GM12878 (cell line): ENCODE measurements around the gene TMEM132C. TPM values are rescaled to one million over a fixed set of nuclear protein-coding genes. Genes with fewer than 3 reads are reported as not detected.

Experiments
- ATAC-seq: fragments of 200-7000 bp; cut with Tn5 transposase; 3 replicates; pipeline ENCODE4 v1.9.1; 2020; ENCODE audit warnings: mild to moderate bottlenecking, moderate library complexity
- BruUV-seq: library from RNA; stranded (reverse); fragments of 400-500 nt; replicated peaks from 2 replicates; lab custom pipeline; 2021; lab: Mats Ljungman, UMichigan
- CTCF ChIA-PET: fragments of 300-600 bp; sonication (Branson Sonifier 250); formaldehyde crosslinking; extraction: SDS; loops from one replicate; lab custom pipeline; 2021; ENCODE audit warnings: inconsistent platforms; lab: Yijun Ruan, JAX
- POLR2A ChIA-PET: fragments of 350-600 bp; formaldehyde crosslinking; extraction: SDS; loops from one replicate; lab custom pipeline; 2021; ENCODE audit warnings: inconsistent platforms; lab: Charles Lee
- RAD21 ChIA-PET: fragments of 300-600 bp; sonication (Branson Sonifier 250); formaldehyde crosslinking; loops from one replicate; lab custom pipeline; 2023; ENCODE audit warnings: antibody characterized with exemption; ENCODE audit not compliant: unreplicated experiment; lab: Charles Lee
- SMC1A ChIA-PET: fragments of 300-600 bp; sonication (Branson Sonifier 250); formaldehyde crosslinking; loops from one replicate; lab custom pipeline; 2023; ENCODE audit not compliant: unreplicated experiment, uncharacterized antibody; lab: Charles Lee
- DNase-seq: peaks from one replicate; pipeline ENCODE4 v3.0.0-alpha.2; 2011; ENCODE audit warnings: low read depth, low spot score
- FAIRE-seq: peaks from 3 replicates; lab custom pipeline; 2011; peaks lifted over from hg19 to GRCh38; lab: Jason Lieb, UNC
- H2AFZ ChIP-seq: 2 replicates; pipeline ENCODE4 v1.6.0; 2011; ENCODE audit warnings: low read depth, low read length, control low read depth; ENCODE audit not compliant: control insufficient read depth
- H3K27ac ChIP-seq: 2 replicates; pipeline ENCODE4 v1.5.1; 2011; ENCODE audit warnings: control low read depth; ENCODE audit not compliant: control insufficient read depth, insufficient read depth
- H3K27me3 ChIP-seq, 2 experiments: replicated peaks in 1 of 2; 2 replicates each; pipeline versions ENCODE4 v1.6.0 to v1.6.1; 2011; ENCODE audit warnings: low read length in 1 of 2; ENCODE audit not compliant: control insufficient read depth in 2 of 2, insufficient read depth in 2 of 2
- H3K36me3 ChIP-seq, 2 experiments: 2 replicates each; pipeline ENCODE4 v1.5.1; 2011; ENCODE audit warnings: low read length in 1 of 2; ENCODE audit not compliant: control insufficient read depth in 2 of 2, insufficient read depth in 2 of 2
- H3K4me1 ChIP-seq: 2 replicates; pipeline ENCODE4 v1.6.1; 2011; ENCODE audit warnings: mild to moderate bottlenecking, low read length, moderate library complexity, mixed read lengths; ENCODE audit not compliant: control insufficient read depth, insufficient read depth
- H3K4me2 ChIP-seq: 2 replicates; pipeline ENCODE4 v1.6.0; 2011; ENCODE audit warnings: control low read depth; ENCODE audit not compliant: control insufficient read depth, insufficient read depth
- H3K4me3 ChIP-seq: fragments of 200-600 bp; sonication (generic); 2 replicates; pipeline ENCODE4 v1.5.1; 2016
- H3K79me2 ChIP-seq: 2 replicates; pipeline ENCODE4 v1.6.0; 2011; ENCODE audit warnings: low read length; ENCODE audit not compliant: control insufficient read depth, insufficient read depth
- H3K9ac ChIP-seq: 2 replicates; pipeline ENCODE4 v1.8.0; 2011; ENCODE audit warnings: low read length, control low read depth, mixed read lengths; ENCODE audit not compliant: control insufficient read depth, insufficient read depth
- H3K9me3 ChIP-seq: replicated peaks from 3 replicates; pipeline ENCODE4 v1.5.1; 2011; ENCODE audit warnings: mild to moderate bottlenecking, low read length; ENCODE audit not compliant: control insufficient read depth, insufficient read depth
- H4K20me1 ChIP-seq: 2 replicates; pipeline ENCODE4 v1.6.0; 2011; ENCODE audit not compliant: control insufficient read depth, insufficient read depth
- CBX3 ChIP-seq: fragments of 200-600 bp; sonication (generic); IDR thresholded peaks from 2 replicates; pipeline ENCODE4 v1.6.1; 2016; ENCODE audit warnings: low read depth, borderline replicate concordance
- CBX5 ChIP-seq: sonication (generic); IDR thresholded peaks from 2 replicates; pipeline ENCODE4 v1.6.1; 2016; ENCODE audit warnings: low read depth, moderate library complexity, mild to moderate bottlenecking, inconsistent platforms
- CEBPB ChIP-seq, 2 experiments: fragments of 150-350 bp in 1 of 2; IDR thresholded peaks; 2 replicates each; pipeline ENCODE4 v1.6.1; 2012 to 2014; ENCODE audit warnings: low read depth in 2 of 2, low read length in 2 of 2, borderline replicate concordance in 1 of 2, inconsistent platforms in 1 of 2
- CREM ChIP-seq: IDR thresholded peaks from 2 replicates; pipeline ENCODE4 v1.6.1; 2014; ENCODE audit warnings: antibody characterized with exemption, low read depth
- EZH2 ChIP-seq: IDR thresholded peaks from 2 replicates; pipeline ENCODE4 v1.6.1; 2012; ENCODE audit warnings: low read depth, mild to moderate bottlenecking, control low read depth, inconsistent platforms, low read length, borderline replicate concordance; ENCODE audit not compliant: control insufficient read depth
- JUNB ChIP-seq: IDR thresholded peaks from 2 replicates; pipeline ENCODE4 v1.6.1; 2016; ENCODE audit warnings: antibody characterized with exemption, mild to moderate bottlenecking
- KAT2A ChIP-seq: conservative IDR thresholded peaks from 2 replicates; pipeline ENCODE4 v1.6.1; 2011; ENCODE audit warnings: low read depth, low read length; ENCODE audit not compliant: control insufficient read depth
- MEF2B ChIP-seq: fragments of 450-650 bp; IDR thresholded peaks from 2 replicates; pipeline ENCODE4 v1.6.1; 2018; ENCODE audit warnings: mild to moderate bottlenecking, moderate library complexity; ENCODE audit not compliant: partially characterized antibody, poor library complexity, severe bottlenecking
- POLR2AphosphoS5 ChIP-seq: IDR thresholded peaks from 2 replicates; pipeline ENCODE4 v1.6.1; 2011; ENCODE audit warnings: mild to moderate bottlenecking, low read length, inconsistent platforms
- RCOR1 ChIP-seq: conservative IDR thresholded peaks from 2 replicates; pipeline ENCODE4 v1.6.1; 2012; ENCODE audit warnings: low read depth, low read length, improper control_type of control experiment
- SMAD1 ChIP-seq: fragments of 450-650 bp; IDR thresholded peaks from 2 replicates; pipeline ENCODE4 v1.6.1; 2018; ENCODE audit warnings: mild to moderate bottlenecking, low read depth; ENCODE audit not compliant: partially characterized antibody
- SRF ChIP-seq, 2 experiments: IDR thresholded peaks; 2 replicates each; pipeline ENCODE4 v1.6.1; 2011; ENCODE audit warnings: low read depth in 2 of 2, low read length in 2 of 2, mild to moderate bottlenecking in 1 of 2, moderate library complexity in 1 of 2
- SUZ12 ChIP-seq: fragments of 200-600 bp; sonication (generic); IDR thresholded peaks from one replicate; pipeline ENCODE4 v1.6.1; 2018; ENCODE audit warnings: antibody characterized with exemption, mild to moderate bottlenecking; ENCODE audit not compliant: unreplicated experiment
- TCF12 ChIP-seq: IDR thresholded peaks from 2 replicates; pipeline ENCODE4 v1.6.1; 2011; ENCODE audit warnings: low read depth, mild to moderate bottlenecking, low read length
- ZZZ3 ChIP-seq: IDR thresholded peaks from 2 replicates; pipeline ENCODE4 v1.6.1; 2011; ENCODE audit warnings: low read depth; ENCODE audit not compliant: control insufficient read depth, insufficient read length
- WGBS: methylation state at CpG from one replicate; pipeline ENCODE4 v1.1.6; 2016; ENCODE audit warnings: low lambda C conversion rate; ENCODE audit not compliant: insufficient replicate concordance, insufficient coverage; ENCODE audit errors: missing lambda C conversion rate; 5-methylcytosine and 5-hydroxymethylcytosine counted together
- in situ Hi-C: fragments of 300-500 bp; cut with MboI; formaldehyde crosslinking; loops from 9 replicates; pipeline ENCODE4 v1.14.3; 2018; ENCODE audit warnings: mixed read lengths
- intact Hi-C: fragments of 100-400 bp; cut with micrococcal nuclease; formaldehyde crosslinking; loops from one replicate; pipeline ENCODE4 v1.14.2; 2022; ENCODE audit not compliant: unreplicated experiment
- polyA plus RNA-seq, 11 experiments: library from polyadenylated mRNA; depleted of rRNA in 4 of 11; unstranded in 6 of 11; stranded (reverse) in 5 of 11; fragments of >200 nt; fragmentation: Nextera tagmentation in 4 of 11; fragmentation: Illumina TruSeq in 1 of 11; extraction: Ambion mirVana in 4 of 11; extraction: Trizol in 1 of 11; gene quantifications; 1 replicate in 1 of 11; 2 replicates in 10 of 11; pipeline versions ENCODE4 v1.2.1 to v1.2.3, GENCODE V29; 2011 to 2016; ENCODE audit warnings: inconsistent platforms in 2 of 11, missing spikeins in 2 of 11, low read depth in 1 of 11
- total RNA-seq, 4 experiments: library from RNA; depleted of rRNA in 3 of 4; stranded (reverse); fragments of >200 nt in 3 of 4; fragmentation: Illumina TruSeq in 1 of 4; extraction: Trizol in 1 of 4; gene quantifications; 2 replicates each; pipeline versions ENCODE4 v1.2.1 to v1.2.3, GENCODE V29; 2013 to 2021
- TF ChIP-seq, protein P1 (sequence below): fragments of 450-650 bp; IDR thresholded peaks from 2 replicates; pipeline ENCODE4 v1.6.1; 2017; ENCODE audit warnings: mild to moderate bottlenecking
- TF ChIP-seq, protein P2 (sequence below): fragments of 450-650 bp; IDR thresholded peaks from 2 replicates; pipeline ENCODE4 v1.6.1; 2017; ENCODE audit warnings: mild to moderate bottlenecking, moderate library complexity

The TMEM132C gene
- total and polyA plus RNA-seq, 10 of the 15 experiments (the other 5 are each of a cell fraction or from before 2014, with no cell fraction given), result not detected

DNA sequence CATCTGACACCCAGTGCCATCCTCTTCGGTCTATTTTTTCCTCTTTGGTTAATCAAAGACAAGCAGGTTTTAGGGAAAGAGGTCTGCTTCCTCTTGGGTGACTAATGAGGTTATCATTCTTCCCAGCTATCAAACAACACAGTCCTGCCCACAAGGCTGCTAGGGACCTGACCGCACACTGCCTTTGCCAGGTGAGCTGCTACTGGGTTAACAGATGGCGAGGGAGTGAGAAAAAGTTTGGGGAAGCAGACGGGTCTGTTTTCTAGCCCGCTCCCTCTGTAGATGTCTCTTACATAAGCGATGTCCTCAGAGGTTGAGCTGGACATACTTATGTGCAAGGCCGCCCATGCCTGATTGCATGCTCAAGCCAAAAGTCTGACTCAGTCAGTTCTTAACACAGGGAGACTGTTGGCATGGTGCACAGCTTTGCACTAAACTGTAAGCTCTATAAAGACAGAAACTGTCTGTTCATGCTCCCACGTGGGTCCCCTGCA is 462.7 kb downstream of the TMEM132C start:
- intact Hi-C loops (no loop called here), in situ Hi-C loops (no loop called here)
- Histone ChIP-seq H3K79me2 (no peaks in the 10 kb centered on the region), H3K27ac (no peak overlapping the region), H3K4me2 (no peak overlapping the region), H3K4me1 (peaks cover 2% of the 10 kb centered on the region; the same call in 1 of the 2 replicates), H2AFZ (no peak overlapping the region), H3K36me3 (no peaks in the 10 kb centered on the region), H3K9ac (no peak overlapping the region), H3K4me3 (no peak overlapping the region), H3K27me3 (peaks cover 0 to 2% of the 10 kb centered on the region in 2 experiments; a peak in 1 of 4 replicates), H3K9me3 (no peaks in the 10 kb centered on the region; the same call in 2 of the 3 replicates), H4K20me1 (no peaks in the 10 kb centered on the region)
- ChIA-PET CTCF (no interaction called here), SMC1A (interaction anchor here (0.6 to 0.7 kb wide), 3 partner anchors 10 to 239 kb away, joined by 3 read pairs; no protein-coding TSS in a partner anchor), RAD21 (interaction anchor here (0.9 kb wide), 1 partner anchor 10 kb away, joined by 3 read pairs; no protein-coding TSS in a partner anchor), POLR2A (no interaction called here)
- ATAC-seq (no peak), FAIRE-seq (no peak), DNase-seq (no peak)
- WGBS, result 13% methylated on average over 8 of the region's 8 CpGs
- BruUV-seq, result no TSS peak
- TF ChIP-seq CREM, result no peak
- no peak for TF ChIP-seq ZZZ3
- TF ChIP-seq CBX5, result no peak
- no peak for TF ChIP-seq EZH2
- no peak for TF ChIP-seq MEF2B
- TF ChIP-seq, protein P1, sequence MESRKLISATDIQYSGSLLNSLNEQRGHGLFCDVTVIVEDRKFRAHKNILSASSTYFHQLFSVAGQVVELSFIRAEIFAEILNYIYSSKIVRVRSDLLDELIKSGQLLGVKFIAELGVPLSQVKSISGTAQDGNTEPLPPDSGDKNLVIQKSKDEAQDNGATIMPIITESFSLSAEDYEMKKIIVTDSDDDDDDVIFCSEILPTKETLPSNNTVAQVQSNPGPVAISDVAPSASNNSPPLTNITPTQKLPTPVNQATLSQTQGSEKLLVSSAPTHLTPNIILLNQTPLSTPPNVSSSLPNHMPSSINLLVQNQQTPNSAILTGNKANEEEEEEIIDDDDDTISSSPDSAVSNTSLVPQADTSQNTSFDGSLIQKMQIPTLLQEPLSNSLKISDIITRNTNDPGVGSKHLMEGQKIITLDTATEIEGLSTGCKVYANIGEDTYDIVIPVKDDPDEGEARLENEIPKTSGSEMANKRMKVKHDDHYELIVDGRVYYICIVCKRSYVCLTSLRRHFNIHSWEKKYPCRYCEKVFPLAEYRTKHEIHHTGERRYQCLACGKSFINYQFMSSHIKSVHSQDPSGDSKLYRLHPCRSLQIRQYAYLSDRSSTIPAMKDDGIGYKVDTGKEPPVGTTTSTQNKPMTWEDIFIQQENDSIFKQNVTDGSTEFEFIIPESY, result no peak
- no peak for TF ChIP-seq SMAD1
- TF ChIP-seq CEBPB (IDR thresholded peaks at IDR 0.05; ENCODE audit: borderline replicate concordance in 1 of 2, low read depth in 2 of 2, low read length in 2 of 2), result no peak
- no peak for TF ChIP-seq RCOR1
- no peak for TF ChIP-seq SRF (IDR thresholded peaks at IDR 0.05; ENCODE audit: low read depth in 2 of 2, low read length in 2 of 2)
- no peak for TF ChIP-seq POLR2AphosphoS5
- TF ChIP-seq TCF12, result no peak
- no peak for TF ChIP-seq SUZ12
- TF ChIP-seq, protein P2, sequence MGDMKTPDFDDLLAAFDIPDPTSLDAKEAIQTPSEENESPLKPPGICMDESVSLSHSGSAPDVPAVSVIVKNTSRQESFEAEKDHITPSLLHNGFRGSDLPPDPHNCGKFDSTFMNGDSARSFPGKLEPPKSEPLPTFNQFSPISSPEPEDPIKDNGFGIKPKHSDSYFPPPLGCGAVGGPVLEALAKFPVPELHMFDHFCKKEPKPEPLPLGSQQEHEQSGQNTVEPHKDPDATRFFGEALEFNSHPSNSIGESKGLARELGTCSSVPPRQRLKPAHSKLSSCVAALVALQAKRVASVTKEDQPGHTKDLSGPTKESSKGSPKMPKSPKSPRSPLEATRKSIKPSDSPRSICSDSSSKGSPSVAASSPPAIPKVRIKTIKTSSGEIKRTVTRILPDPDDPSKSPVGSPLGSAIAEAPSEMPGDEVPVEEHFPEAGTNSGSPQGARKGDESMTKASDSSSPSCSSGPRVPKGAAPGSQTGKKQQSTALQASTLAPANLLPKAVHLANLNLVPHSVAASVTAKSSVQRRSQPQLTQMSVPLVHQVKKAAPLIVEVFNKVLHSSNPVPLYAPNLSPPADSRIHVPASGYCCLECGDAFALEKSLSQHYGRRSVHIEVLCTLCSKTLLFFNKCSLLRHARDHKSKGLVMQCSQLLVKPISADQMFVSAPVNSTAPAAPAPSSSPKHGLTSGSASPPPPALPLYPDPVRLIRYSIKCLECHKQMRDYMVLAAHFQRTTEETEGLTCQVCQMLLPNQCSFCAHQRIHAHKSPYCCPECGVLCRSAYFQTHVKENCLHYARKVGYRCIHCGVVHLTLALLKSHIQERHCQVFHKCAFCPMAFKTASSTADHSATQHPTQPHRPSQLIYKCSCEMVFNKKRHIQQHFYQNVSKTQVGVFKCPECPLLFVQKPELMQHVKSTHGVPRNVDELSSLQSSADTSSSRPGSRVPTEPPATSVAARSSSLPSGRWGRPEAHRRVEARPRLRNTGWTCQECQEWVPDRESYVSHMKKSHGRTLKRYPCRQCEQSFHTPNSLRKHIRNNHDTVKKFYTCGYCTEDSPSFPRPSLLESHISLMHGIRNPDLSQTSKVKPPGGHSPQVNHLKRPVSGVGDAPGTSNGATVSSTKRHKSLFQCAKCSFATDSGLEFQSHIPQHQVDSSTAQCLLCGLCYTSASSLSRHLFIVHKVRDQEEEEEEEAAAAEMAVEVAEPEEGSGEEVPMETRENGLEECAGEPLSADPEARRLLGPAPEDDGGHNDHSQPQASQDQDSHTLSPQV, result no peak
- no peak for TF ChIP-seq KAT2A
- no peak for TF ChIP-seq CBX3
- no peak for TF ChIP-seq JUNB
